ENCODE data around the gene NUP188. TPM values are rescaled to one million over a fixed set of nuclear protein-coding genes. Genes with fewer than 3 reads are reported as not detected.

NUP188 gene
- total and polyA plus RNA-seq, 2 donors (not counting 3 experiments of a cell fraction or from before 2014, with no cell fraction given), result 62.7 to 66.2 TPM

- BruUV-seq (replicated peaks), result no TSS peak
- DNase-seq (ENCODE audit: low read depth, low spot score), result no peak
- no peak overlapping the region for H3K4me3 ChIP-seq (replicated peaks in 1 of 3; ENCODE audit: insufficient read depth in 1 of 3, low read depth in 1 of 3, low read length in 3 of 3)
- H3K4me1 ChIP-seq (ENCODE audit: control insufficient read depth, extremely low read depth, insufficient read depth, low read length), result no peaks in the 10 kb centered on the region
- no peaks in the 10 kb centered on the region for H3K9me3 ChIP-seq (replicated peaks; ENCODE audit: control insufficient read depth, insufficient read depth, low read length)
- ChIA-PET CTCF (interaction anchor here (0.8 to 3.1 kb wide), 7 partner anchors 9 to 274 kb away, joined by 3 to 17 read pairs (median 3); partner anchors contain the start of genes ENDOG and SH3GLB2), POLR2A (no interaction called here)
- no peak overlapping the region for H2AFZ ChIP-seq (ENCODE audit: low read depth, low read length)
- H4K20me1 ChIP-seq (replicated peaks; ENCODE audit: control insufficient read depth, extremely low read depth, insufficient read depth, low read length), result no peaks in the 10 kb centered on the region
- FAIRE-seq, result no peak
- peaks cover 6 to 45% of the 10 kb centered on the region in 2 experiments for H3K36me3 ChIP-seq (ENCODE audit: control insufficient read depth in 2 of 2, extremely low read depth in 1 of 2, insufficient read depth in 2 of 2, low read length in 2 of 2)
- intact Hi-C loops (cut with micrococcal nuclease), result loop anchor here (5.0 to 10.0 kb wide), 2 partner anchors 145 to 608 kb away; no protein-coding TSS in a partner anchor
- H3K79me2 ChIP-seq (ENCODE audit: control insufficient read depth, insufficient read depth, low read length), result no peaks in the 10 kb centered on the region
- no peaks in the 10 kb centered on the region for H3K27me3 ChIP-seq (ENCODE audit: control insufficient read depth in 2 of 2, insufficient read depth in 2 of 2, low read length in 2 of 2)
- dilution Hi-C loops (cut with MboI; ENCODE audit: extremely low pct_ligation_motif_present, low sequenced_read_pairs), result no loop called here
- no peak overlapping the region for H3K9ac ChIP-seq (replicated peaks; ENCODE audit: extremely low read depth, insufficient read depth, low read length)
- no peak overlapping the region for H3K27ac ChIP-seq (ENCODE audit: insufficient read depth, low read depth, low read length)
- no peaks in the 10 kb centered on the region for H3K9me1 ChIP-seq (replicated peaks; ENCODE audit: control insufficient read depth, extremely low read depth, insufficient read depth, low read length)
- TF ChIP-seq EZH2 (IDR thresholded peaks at IDR 0.05; ENCODE audit: borderline replicate concordance, low read depth, low read length, severe bottlenecking), result no peak
- TF ChIP-seq MYC (IDR thresholded peaks at IDR 0.05; ENCODE audit: low read depth, low read length), result no peak
- no peak overlapping the region for H3K4me2 ChIP-seq (ENCODE audit: insufficient read depth, low read length)
Observed at GRCh38 chr9:129007035-129007765, 59.7 kb downstream of the NUP188 start.

- dilution Hi-C loops (cut with MboI; ENCODE audit: extremely low pct_ligation_motif_present, low sequenced_read_pairs) (no loop called here), intact Hi-C loops (cut with micrococcal nuclease) (loop anchor here (5.0 to 10.0 kb wide), 2 partner anchors 146 to 607 kb away; no protein-coding TSS in a partner anchor)
- FAIRE-seq, result no peak
- no peaks in the 10 kb centered on the region for H3K79me2 ChIP-seq (ENCODE audit: control insufficient read depth, insufficient read depth, low read length)
- no peaks in the 10 kb centered on the region for H4K20me1 ChIP-seq (replicated peaks; ENCODE audit: control insufficient read depth, extremely low read depth, insufficient read depth, low read length)
- no peak for TF ChIP-seq GATA2 (IDR thresholded peaks at IDR 0.05; ENCODE audit: insufficient read depth, insufficient read length, low read depth, low read length)
- no peak for TF ChIP-seq MYC (IDR thresholded peaks at IDR 0.05; ENCODE audit: low read depth, low read length)
- TF ChIP-seq FOS (IDR thresholded peaks at IDR 0.05; ENCODE audit: borderline replicate concordance, insufficient read depth, low read length), result no peak
- H3K36me3 ChIP-seq (ENCODE audit: control insufficient read depth in 2 of 2, extremely low read depth in 1 of 2, insufficient read depth in 2 of 2, low read length in 2 of 2), result peaks cover 6 to 38% of the 10 kb centered on the region in 2 experiments
- no peak overlapping the region for H3K4me2 ChIP-seq (ENCODE audit: insufficient read depth, low read length)
- DNase-seq (ENCODE audit: low read depth, low spot score), result no peak
- no peak overlapping the region for H3K9ac ChIP-seq (replicated peaks; ENCODE audit: extremely low read depth, insufficient read depth, low read length)
- H3K4me3 ChIP-seq (replicated peaks in 1 of 3; ENCODE audit: insufficient read depth in 1 of 3, low read depth in 1 of 3, low read length in 3 of 3), result no peak overlapping the region
- TSS peak; percentile 23 for BruUV-seq (replicated peaks)
- CTCF ChIA-PET, result interaction anchor here (1.1 to 3.1 kb wide), 6 partner anchors 8 to 275 kb away, joined by 3 to 17 read pairs (median 3); partner anchors contain the start of gene SH3GLB2
- no peaks in the 10 kb centered on the region for H3K27me3 ChIP-seq (ENCODE audit: control insufficient read depth in 2 of 2, insufficient read depth in 2 of 2, low read length in 2 of 2)
- no peak overlapping the region for H2AFZ ChIP-seq (ENCODE audit: low read depth, low read length)
- H3K27ac ChIP-seq (ENCODE audit: insufficient read depth, low read depth, low read length), result no peak overlapping the region
- no peaks in the 10 kb centered on the region for H3K9me3 ChIP-seq (replicated peaks; ENCODE audit: control insufficient read depth, insufficient read depth, low read length)
- POLR2A ChIA-PET, result no interaction called here
- no peaks in the 10 kb centered on the region for H3K4me1 ChIP-seq (ENCODE audit: control insufficient read depth, extremely low read depth, insufficient read depth, low read length)
- no peaks in the 10 kb centered on the region for H3K9me1 ChIP-seq (replicated peaks; ENCODE audit: control insufficient read depth, extremely low read depth, insufficient read depth, low read length)
Observed at GRCh38 chr9:129007766-129008468, 60.4 kb downstream of the NUP188 start.

Data from endothelial cell of umbilical vein (primary cell).